Astrocyte (in vitro differentiated cells and primary cell): ENCODE measurements around the gene NEK3. TPM values are rescaled to one million over a fixed set of nuclear protein-coding genes. Genes with fewer than 3 reads are reported as not detected.
"Not testable (repeated sequence)": the region's sequence is repeated elsewhere in the genome, so short reads cannot be mapped to it uniquely, and the experiment has no call there.

Experiments
- DNase-seq: peaks from one replicate; pipeline ENCODE4 v3.0.0-alpha.2; 2010; ENCODE audit warnings: low read depth
- FAIRE-seq: peaks from 2 replicates; lab custom pipeline; 2011; peaks lifted over from hg19 to GRCh38; lab: Jason Lieb, UNC
- H2AFZ ChIP-seq: 2 replicates; pipeline ENCODE4 v1.6.0; 2012; ENCODE audit warnings: low read depth, low read length, inconsistent platforms
- H3K27ac ChIP-seq: 2 replicates; pipeline ENCODE4 v1.5.1; 2011; ENCODE audit warnings: low read depth, low read length, inconsistent platforms
- H3K27me3 ChIP-seq: 2 replicates; pipeline ENCODE4 v1.6.0; 2011; ENCODE audit warnings: low read length, inconsistent platforms; ENCODE audit not compliant: insufficient read depth
- H3K36me3 ChIP-seq: 2 replicates; pipeline ENCODE4 v1.5.1; 2011; ENCODE audit warnings: low read length, inconsistent platforms; ENCODE audit not compliant: insufficient read depth
- H3K4me1 ChIP-seq: 2 replicates; pipeline ENCODE4 v1.5.1; 2011; ENCODE audit warnings: low read length, inconsistent platforms; ENCODE audit not compliant: insufficient read depth
- H3K4me2 ChIP-seq: 2 replicates; pipeline ENCODE4 v1.6.0; 2012; ENCODE audit warnings: low read length, inconsistent platforms
- H3K4me3 ChIP-seq: 2 replicates; pipeline ENCODE4 v1.5.1; 2011; ENCODE audit warnings: low read depth, mild to moderate bottlenecking, low read length, inconsistent platforms; ENCODE audit not compliant: insufficient read depth
- H3K79me2 ChIP-seq: 2 replicates; pipeline ENCODE4 v1.6.0; 2012; ENCODE audit warnings: mild to moderate bottlenecking, low read length, inconsistent platforms; ENCODE audit not compliant: insufficient read depth
- H3K9ac ChIP-seq: 2 replicates; pipeline ENCODE4 v1.6.0; 2012; ENCODE audit warnings: mild to moderate bottlenecking, low read length, inconsistent platforms
- H3K9me3 ChIP-seq: 2 replicates; pipeline ENCODE4 v1.5.1; 2012; ENCODE audit warnings: low read depth, mild to moderate bottlenecking, low read length, inconsistent platforms; ENCODE audit not compliant: insufficient read depth
- H4K20me1 ChIP-seq: 2 replicates; pipeline ENCODE4 v1.6.0; 2012; ENCODE audit warnings: low read length, inconsistent platforms; ENCODE audit not compliant: insufficient read depth
- H3K27ac Mint-ChIP-seq: one replicate; pipeline ENCODE4 v1.8.0; 2021; ENCODE audit warnings: mild to moderate bottlenecking, mixed read lengths; ENCODE audit not compliant: unreplicated experiment
- H3K27me3 Mint-ChIP-seq: one replicate; pipeline ENCODE4 v1.8.0; 2021; ENCODE audit warnings: low read depth, mixed read lengths; ENCODE audit not compliant: unreplicated experiment
- H3K36me3 Mint-ChIP-seq: one replicate; pipeline ENCODE4 v1.8.0; 2021; ENCODE audit warnings: low read depth, mixed read lengths; ENCODE audit not compliant: unreplicated experiment
- H3K4me1 Mint-ChIP-seq: one replicate; pipeline ENCODE4 v1.8.0; 2021; ENCODE audit warnings: low read depth, mixed read lengths; ENCODE audit not compliant: unreplicated experiment
- H3K4me3 Mint-ChIP-seq: one replicate; pipeline ENCODE4 v1.8.0; 2021; ENCODE audit warnings: mild to moderate bottlenecking, moderate library complexity, mixed read lengths; ENCODE audit not compliant: unreplicated experiment
- H3K9me3 Mint-ChIP-seq: one replicate; pipeline ENCODE4 v1.8.0; 2021; ENCODE audit warnings: mild to moderate bottlenecking, mixed read lengths; ENCODE audit not compliant: unreplicated experiment
- EZH2 ChIP-seq: IDR thresholded peaks from 2 replicates; pipeline ENCODE4 v1.6.1; 2012; ENCODE audit warnings: mild to moderate bottlenecking, low read length, inconsistent platforms; ENCODE audit not compliant: insufficient read depth
- total RNA-seq: library from RNA; stranded (reverse); gene quantifications from 2 replicates; pipeline ENCODE4 v1.2.1, GENCODE V29; 2021
- TF ChIP-seq, protein P1 (sequence below): IDR thresholded peaks from 2 replicates; pipeline ENCODE4 v1.5.1; 2011; ENCODE audit warnings: low read depth, mild to moderate bottlenecking, inconsistent platforms, low read length, moderate library complexity; ENCODE audit not compliant: insufficient read depth

Gene NEK3
- total RNA-seq, 1 donor from 2014 or later, result 13.9 TPM

DNA sequence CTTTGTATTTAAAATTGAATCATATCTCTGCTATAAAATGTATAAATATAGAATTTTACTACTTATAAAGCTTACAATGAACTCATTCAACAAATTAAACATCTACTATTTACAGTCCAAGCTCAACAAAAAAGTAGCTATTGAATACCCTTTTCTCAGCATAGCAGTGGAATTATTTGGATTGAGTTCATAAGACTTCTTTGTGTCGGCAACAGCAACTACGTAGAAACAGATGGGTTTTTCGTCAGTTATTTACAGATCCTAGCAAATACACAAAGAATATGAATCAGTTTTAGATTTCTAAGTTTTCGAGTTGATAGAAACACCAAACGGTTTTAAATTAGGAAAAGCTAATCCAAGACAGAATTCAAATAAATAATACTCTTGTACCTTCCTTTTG, 10.4 kb upstream of the NEK3 start:
- no peaks in the 10 kb centered on the region for H3K4me1 ChIP-seq
- no peak overlapping the region for H3K4me3 Mint-ChIP-seq
- no peaks in the 10 kb centered on the region for H3K27me3 ChIP-seq
- no peak overlapping the region for H3K4me3 ChIP-seq
- no peak overlapping the region for H3K4me2 ChIP-seq
- no peak for DNase-seq
- H3K36me3 ChIP-seq, result peaks cover 6% of the 10 kb centered on the region
- H4K20me1 ChIP-seq, result no peaks in the 10 kb centered on the region
- no peaks in the 10 kb centered on the region for H3K9me3 ChIP-seq
- no peaks in the 10 kb centered on the region for H3K79me2 ChIP-seq
- H2AFZ ChIP-seq, result no peak overlapping the region
- peaks cover 4% of the 10 kb centered on the region for H3K36me3 Mint-ChIP-seq
- no peak for FAIRE-seq
- no peak overlapping the region for H3K27ac Mint-ChIP-seq
- H3K4me1 Mint-ChIP-seq, result no peaks in the 10 kb centered on the region
- H3K9ac ChIP-seq, result no peak overlapping the region
- H3K27ac ChIP-seq, result no peak overlapping the region
- no peaks in the 10 kb centered on the region for H3K9me3 Mint-ChIP-seq
- no peaks in the 10 kb centered on the region for H3K27me3 Mint-ChIP-seq
- TF ChIP-seq, protein P1, sequence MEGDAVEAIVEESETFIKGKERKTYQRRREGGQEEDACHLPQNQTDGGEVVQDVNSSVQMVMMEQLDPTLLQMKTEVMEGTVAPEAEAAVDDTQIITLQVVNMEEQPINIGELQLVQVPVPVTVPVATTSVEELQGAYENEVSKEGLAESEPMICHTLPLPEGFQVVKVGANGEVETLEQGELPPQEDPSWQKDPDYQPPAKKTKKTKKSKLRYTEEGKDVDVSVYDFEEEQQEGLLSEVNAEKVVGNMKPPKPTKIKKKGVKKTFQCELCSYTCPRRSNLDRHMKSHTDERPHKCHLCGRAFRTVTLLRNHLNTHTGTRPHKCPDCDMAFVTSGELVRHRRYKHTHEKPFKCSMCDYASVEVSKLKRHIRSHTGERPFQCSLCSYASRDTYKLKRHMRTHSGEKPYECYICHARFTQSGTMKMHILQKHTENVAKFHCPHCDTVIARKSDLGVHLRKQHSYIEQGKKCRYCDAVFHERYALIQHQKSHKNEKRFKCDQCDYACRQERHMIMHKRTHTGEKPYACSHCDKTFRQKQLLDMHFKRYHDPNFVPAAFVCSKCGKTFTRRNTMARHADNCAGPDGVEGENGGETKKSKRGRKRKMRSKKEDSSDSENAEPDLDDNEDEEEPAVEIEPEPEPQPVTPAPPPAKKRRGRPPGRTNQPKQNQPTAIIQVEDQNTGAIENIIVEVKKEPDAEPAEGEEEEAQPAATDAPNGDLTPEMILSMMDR, result no peak
- TF ChIP-seq EZH2, result no peak

- H3K36me3 ChIP-seq, result no peaks in the 10 kb centered on the region
- TF ChIP-seq, protein P1, result no peak
- TF ChIP-seq EZH2, result no peak
- H3K27me3 ChIP-seq, result no peaks in the 10 kb centered on the region
- no peak overlapping the region for H3K4me3 ChIP-seq
- no peaks in the 10 kb centered on the region for H3K9me3 ChIP-seq
- Mint-ChIP-seq H3K27ac (no peak overlapping the region), H3K4me1 (peaks cover 22% of the 10 kb centered on the region), H3K4me3 (no peak overlapping the region), H3K27me3 (no peaks in the 10 kb centered on the region), H3K36me3 (peaks cover 4% of the 10 kb centered on the region), H3K9me3 (no peaks in the 10 kb centered on the region)
- H2AFZ ChIP-seq, result no peak overlapping the region
- no peak overlapping the region for H3K27ac ChIP-seq
- peaks cover 20% of the 10 kb centered on the region for H3K4me1 ChIP-seq
- no peak for FAIRE-seq
- DNase-seq, result no peak
- no peaks in the 10 kb centered on the region for H4K20me1 ChIP-seq
- H3K9ac ChIP-seq, result no peak overlapping the region
- H3K4me2 ChIP-seq, result no peak overlapping the region
- H3K79me2 ChIP-seq, result no peaks in the 10 kb centered on the region
Observed at GRCh38 chr13:52165411-52165810, 6.0 kb upstream of the NEK3 start.

DNA sequence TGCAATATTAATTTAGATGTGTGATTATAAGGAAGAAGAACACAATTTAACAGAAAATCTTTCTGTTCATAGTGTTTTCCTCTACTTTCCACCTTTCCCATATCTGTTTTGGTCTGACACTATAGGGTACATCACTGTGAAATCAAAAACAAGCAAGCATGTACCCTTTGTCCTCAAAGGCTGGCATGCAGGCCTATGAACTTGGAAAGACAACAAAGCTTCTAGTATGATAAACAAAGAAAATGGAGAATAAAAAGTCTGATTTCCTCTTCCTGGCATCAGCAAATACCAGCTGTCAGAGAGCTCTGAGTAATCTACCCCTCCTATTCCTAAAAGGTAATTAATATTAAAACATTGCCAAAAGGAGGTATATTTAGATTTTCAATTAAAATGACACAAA, 5.6 kb upstream of the NEK3 start:
- no peak overlapping the region for H3K27ac Mint-ChIP-seq

DNA sequence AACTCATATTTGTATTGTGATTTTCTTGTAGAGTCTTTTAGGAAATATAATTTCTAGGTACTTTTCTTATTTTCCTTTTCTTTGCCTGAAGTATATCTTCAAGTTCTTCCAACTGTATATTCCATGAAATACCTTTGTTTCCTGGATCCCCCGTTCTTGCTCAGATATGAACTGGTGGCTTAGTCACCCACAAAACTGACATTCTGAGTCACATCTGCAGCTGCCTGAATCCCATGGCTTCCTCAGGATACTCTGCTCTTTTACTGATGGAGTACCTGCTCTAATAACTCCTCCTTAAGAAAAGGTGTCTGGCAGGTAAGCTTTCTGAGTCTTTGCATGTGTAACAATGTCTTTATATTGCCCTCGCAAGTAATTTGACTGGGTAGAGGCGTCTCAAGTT, 4.5 kb upstream of the NEK3 start:
- H3K4me1 ChIP-seq, result peaks cover 21% of the 10 kb centered on the region
- H4K20me1 ChIP-seq, H3K27me3 Mint-ChIP-seq, H2AFZ ChIP-seq, H3K4me3 ChIP-seq, H3K27me3 ChIP-seq, H3K27ac ChIP-seq, H3K36me3 ChIP-seq, H3K36me3 Mint-ChIP-seq, H3K79me2 ChIP-seq, H3K4me3 Mint-ChIP-seq, DNase-seq, H3K9me3 ChIP-seq, H3K9me3 Mint-ChIP-seq, H3K9ac ChIP-seq: not testable (repeated sequence)
- peak overlapping the region; percentile 15 for H3K4me2 ChIP-seq
- Mint-ChIP-seq H3K27ac (peak overlapping the region; percentile 2), H3K4me1 (peaks cover 27% of the 10 kb centered on the region)
- peak; percentile 98 for FAIRE-seq

More for the DNA sequence above, 5.6 kb upstream of the NEK3 start:
- FAIRE-seq (no peak), DNase-seq (no peak)
- no peak overlapping the region for H3K9ac ChIP-seq
- no peaks in the 10 kb centered on the region for H3K27me3 ChIP-seq
- TF ChIP-seq, protein P1, result no peak
- TF ChIP-seq EZH2, result no peak
- no peaks in the 10 kb centered on the region for H3K79me2 ChIP-seq
- no peak overlapping the region for H3K4me3 Mint-ChIP-seq
- H3K4me3 ChIP-seq, result no peak overlapping the region
- no peaks in the 10 kb centered on the region for H4K20me1 ChIP-seq
- H3K36me3 ChIP-seq, result no peaks in the 10 kb centered on the region
- H3K4me2 ChIP-seq, result no peak overlapping the region
- H3K4me1 ChIP-seq, result peaks cover 20% of the 10 kb centered on the region
- H2AFZ ChIP-seq, result no peak overlapping the region
- H3K36me3 Mint-ChIP-seq, result peaks cover 4% of the 10 kb centered on the region
- H3K4me1 Mint-ChIP-seq, result peaks cover 23% of the 10 kb centered on the region
- H3K27ac ChIP-seq, result no peak overlapping the region
- no peaks in the 10 kb centered on the region for H3K9me3 Mint-ChIP-seq
- H3K27me3 Mint-ChIP-seq, result no peaks in the 10 kb centered on the region
- H3K9me3 ChIP-seq, result no peaks in the 10 kb centered on the region
